ENCODE measurements around the gene PYGO2.

Gene PYGO2

GRCh38 chr1:154964359-154964758 is 2.8 kb upstream of the PYGO2 start (continued):
- no peak for TF ChIP-seq PATZ1 (CRISPR knock-in tag; IDR thresholded peaks at IDR 0.05; ENCODE audit: borderline replicate concordance)

GRCh38 chr1:154963643-154964042 is 2.1 kb upstream of the PYGO2 start:
- TF ChIP-seq PATZ1 (CRISPR knock-in tag; IDR thresholded peaks at IDR 0.05; ENCODE audit: borderline replicate concordance) (no peak), OSR1 (CRISPR knock-in tag; IDR thresholded peaks at IDR 0.05) (no peak), ZNF70 (CRISPR knock-in tag; IDR thresholded peaks at IDR 0.05) (no peak), ZFP30 (CRISPR knock-in tag; IDR thresholded peaks at IDR 0.05) (no peak), ZFP3 (CRISPR knock-in tag; IDR thresholded peaks at IDR 0.05) (no peak), CSDC2 (CRISPR knock-in tag; IDR thresholded peaks at IDR 0.05) (no peak), POU6F1 (CRISPR knock-in tag; IDR thresholded peaks at IDR 0.05; ENCODE audit: borderline replicate concordance, low read depth) (no peak), GLIS3 (CRISPR knock-in tag; IDR thresholded peaks at IDR 0.05) (no peak), SNAI2 (CRISPR knock-in tag; IDR thresholded peaks at IDR 0.05) (no peak), ZNF8 (CRISPR knock-in tag; IDR thresholded peaks at IDR 0.05) (no peak), TOX (CRISPR knock-in tag; IDR thresholded peaks at IDR 0.05; ENCODE audit: borderline replicate concordance) (no peak)
- ATAC-seq, result no peak

- TF ChIP-seq CSRNP3 (CRISPR knock-in tag; IDR thresholded peaks at IDR 0.05), result no peak
- no peak for TF ChIP-seq ZFP30 (CRISPR knock-in tag; IDR thresholded peaks at IDR 0.05)
- no peak for TF ChIP-seq CSDC2 (CRISPR knock-in tag; IDR thresholded peaks at IDR 0.05)
- no peak for TF ChIP-seq TCF4 (CRISPR knock-in tag; IDR thresholded peaks at IDR 0.05; ENCODE audit: borderline replicate concordance)
- TF ChIP-seq POU6F1 (CRISPR knock-in tag; IDR thresholded peaks at IDR 0.05; ENCODE audit: borderline replicate concordance, low read depth), result no peak
- no peak for TF ChIP-seq ZC3H10 (CRISPR knock-in tag; IDR thresholded peaks at IDR 0.05)
- TF ChIP-seq OSR1 (CRISPR knock-in tag; IDR thresholded peaks at IDR 0.05), result no peak
- TF ChIP-seq ZNF565 (CRISPR knock-in tag; conservative IDR thresholded peaks at IDR 0.05; ENCODE audit: low read depth), result no peak
- no peak for TF ChIP-seq ZNF8 (CRISPR knock-in tag; IDR thresholded peaks at IDR 0.05)
- no peak for TF ChIP-seq PATZ1 (CRISPR knock-in tag; IDR thresholded peaks at IDR 0.05; ENCODE audit: borderline replicate concordance)
- TF ChIP-seq RARB (CRISPR knock-in tag; IDR thresholded peaks at IDR 0.05), result no peak
- TF ChIP-seq SNAI2 (CRISPR knock-in tag; IDR thresholded peaks at IDR 0.05), result no peak
- TF ChIP-seq GLIS3 (CRISPR knock-in tag; IDR thresholded peaks at IDR 0.05), result no peak
- TF ChIP-seq TSHZ2 (CRISPR knock-in tag; IDR thresholded peaks at IDR 0.05), result no peak
- TF ChIP-seq CREB5 (CRISPR knock-in tag; IDR thresholded peaks at IDR 0.05; ENCODE audit: low read depth), result no peak
- no peak for TF ChIP-seq PPARA (CRISPR knock-in tag; IDR thresholded peaks at IDR 0.05; ENCODE audit: borderline replicate concordance)
- TF ChIP-seq BACH2 (CRISPR knock-in tag; IDR thresholded peaks at IDR 0.05; ENCODE audit: borderline replicate concordance), result no peak
- no peak for TF ChIP-seq ARNTL (CRISPR knock-in tag; IDR thresholded peaks at IDR 0.05; ENCODE audit: borderline replicate concordance, low read depth)
- no peak for TF ChIP-seq ESRRG (CRISPR knock-in tag; IDR thresholded peaks at IDR 0.05)
- no peak for ATAC-seq
These were observed 1.3 kb upstream of the PYGO2 start for GRCh38 chr1:154962795-154963330.

Data from SK-N-SH treated with all-trans-retinoic acid at 6 μM for 48 hours (cell line).